NCI-H2081 treated with DMSO at 0.1 percent for 48 hours (cell line): ENCODE data around the gene TSPAN9.

Experiments
- DNase-seq: peaks from one replicate; lab custom pipeline; 2025; lab: John Stamatoyannopoulos, UW

TSPAN9 gene

DNA sequence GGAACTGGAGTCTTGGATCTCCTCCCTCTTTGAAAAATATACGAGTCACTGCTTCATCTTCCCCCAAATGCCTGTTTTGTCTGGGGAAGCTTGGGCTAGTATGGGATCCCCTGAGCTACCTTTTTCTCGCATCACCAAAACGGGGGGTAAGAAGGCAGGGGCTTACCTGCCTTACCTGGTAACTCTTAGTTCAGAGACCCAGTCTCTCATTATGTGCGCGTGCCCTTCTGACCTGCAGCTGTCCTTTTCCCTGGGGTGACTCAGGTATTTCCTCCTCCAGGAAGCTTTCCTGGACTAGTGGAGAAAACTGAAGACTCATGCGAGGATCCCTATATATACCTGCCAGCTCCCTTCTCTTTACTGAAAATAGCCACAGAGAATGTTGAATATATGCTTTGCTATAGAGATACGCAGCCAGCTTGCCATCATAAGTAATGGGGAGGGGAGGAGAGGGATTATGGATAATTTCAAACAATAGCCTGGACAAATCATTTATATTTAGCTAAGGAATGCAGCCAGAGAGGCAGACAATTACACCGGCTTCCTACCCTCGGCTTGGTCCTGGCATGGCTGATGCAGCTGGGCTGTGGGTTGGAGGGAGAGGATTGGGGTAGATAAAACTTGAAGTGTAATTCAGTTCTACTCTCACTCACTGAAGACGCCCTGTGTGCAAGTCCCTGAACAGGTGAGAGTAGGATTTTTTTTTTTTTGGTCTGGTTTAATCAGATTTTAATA, 1.1 kb downstream of the TSPAN9 start:
- DNase-seq = no peak

DNA sequence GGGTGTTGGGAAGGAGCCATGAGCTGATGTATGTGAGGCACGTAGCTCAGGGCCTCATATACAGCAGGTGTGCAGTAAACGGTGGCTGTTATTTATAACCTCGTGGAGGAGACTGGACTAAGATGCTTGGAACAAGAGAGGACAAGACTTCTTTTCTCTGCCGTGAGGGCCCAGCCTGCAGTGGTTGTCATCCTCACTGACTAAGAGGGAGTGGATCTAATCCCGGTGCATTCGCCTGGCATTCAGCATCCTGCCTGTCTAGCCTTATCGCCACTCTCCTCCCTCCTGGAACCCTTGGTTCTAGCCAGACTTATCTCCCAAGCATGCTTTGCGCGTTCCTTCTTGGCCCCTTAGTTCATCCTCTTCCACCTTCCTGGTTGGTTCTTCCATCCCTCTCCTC, 3.9 kb downstream of the TSPAN9 start:
- DNase-seq = no peak

DNA sequence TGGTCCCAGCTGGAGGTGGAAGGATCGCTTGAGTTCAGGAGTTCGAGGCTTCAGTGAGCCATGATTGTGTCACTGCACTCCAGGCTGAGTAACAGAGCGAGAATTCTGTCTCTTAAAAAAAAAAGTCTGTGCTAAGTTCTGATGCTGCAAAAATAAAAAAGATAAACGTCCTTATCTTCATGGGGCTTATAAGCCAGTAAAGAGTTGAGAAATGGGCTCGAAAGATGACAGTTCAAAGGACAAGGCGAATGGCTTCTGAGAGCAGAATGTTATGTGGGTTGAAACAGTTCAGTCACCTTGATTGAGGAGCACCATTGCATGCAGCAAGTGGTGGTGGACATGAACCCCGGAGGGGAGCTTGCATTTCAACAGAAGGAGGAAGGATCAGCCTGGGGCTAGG, 4.7 kb downstream of the TSPAN9 start:
- DNase-seq = no peak

DNA sequence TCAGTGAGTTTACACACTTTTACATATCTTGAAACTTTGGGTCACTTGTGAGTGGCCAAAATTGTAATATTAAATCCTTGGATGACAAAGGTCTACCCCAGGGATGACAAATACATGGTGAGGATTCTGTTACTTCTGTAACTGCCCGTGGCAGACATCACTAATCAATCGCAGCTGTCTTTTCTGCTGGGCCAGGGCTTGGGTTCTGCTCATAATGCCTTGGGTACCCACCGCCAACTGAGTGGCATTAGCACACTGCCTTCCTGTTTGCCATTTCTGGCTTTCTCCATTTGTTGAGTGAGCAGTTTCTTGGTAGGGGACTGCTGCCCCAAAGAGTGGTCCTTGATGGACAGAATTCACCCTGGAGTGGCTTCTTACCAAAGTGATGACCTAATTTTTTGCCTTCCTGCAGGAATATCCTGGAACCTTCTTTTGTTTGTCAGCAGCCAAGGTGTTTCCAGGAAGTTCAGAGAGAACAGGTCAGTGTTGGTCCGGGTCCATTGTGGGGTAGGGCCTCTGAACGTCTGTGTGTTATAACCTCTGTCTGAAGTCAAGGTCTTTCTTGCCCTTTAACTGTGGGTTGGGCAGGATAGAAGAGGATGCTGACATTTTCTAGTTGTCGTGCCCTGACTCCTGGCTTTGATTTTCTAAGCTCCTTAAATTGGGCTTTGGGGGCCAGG, 6.2 kb downstream of the TSPAN9 start:
- DNase-seq = no peak

DNA sequence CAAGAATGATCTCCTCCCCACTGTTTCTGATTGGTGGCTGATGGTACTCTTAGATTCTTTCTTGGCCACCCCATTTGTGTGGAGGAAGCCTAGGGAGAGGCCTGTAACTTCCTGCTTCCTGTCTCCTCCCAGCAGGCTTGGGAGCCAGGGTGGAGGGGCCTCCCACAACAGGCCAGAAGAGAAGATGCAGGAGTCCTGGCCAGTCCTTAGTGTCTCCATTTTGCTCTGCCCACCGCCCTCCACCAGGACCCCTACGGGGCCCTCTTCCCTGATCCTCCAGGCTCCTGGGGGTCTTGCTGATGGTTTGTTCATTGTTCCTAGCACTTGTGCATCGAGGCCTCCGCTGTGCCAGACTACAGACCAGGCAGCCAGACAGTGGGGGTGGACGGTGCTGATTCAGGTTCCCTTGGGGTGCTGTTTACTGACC, 6.8 kb downstream of the TSPAN9 start:
- no peak for DNase-seq

DNA sequence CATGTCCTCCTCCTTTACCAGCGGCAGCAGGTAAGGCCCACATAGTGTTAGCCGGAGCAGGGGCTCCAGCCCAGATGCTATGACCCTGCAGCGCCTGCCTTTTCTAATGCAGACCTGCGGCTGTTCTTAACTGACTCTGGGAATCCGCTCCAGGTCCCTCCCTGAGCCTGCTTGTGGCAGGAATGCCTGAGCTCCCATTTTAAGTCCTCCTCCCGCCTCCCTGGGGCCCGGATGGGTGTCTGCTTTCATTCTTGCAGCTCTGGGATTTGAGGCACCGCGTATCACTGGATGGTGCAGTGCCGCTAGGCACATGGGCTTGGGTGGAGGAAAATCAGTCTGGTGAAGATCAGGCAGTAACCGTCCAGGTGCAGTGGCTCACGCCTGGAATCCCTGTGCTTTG, 7.6 kb downstream of the TSPAN9 start:
- no peak for DNase-seq

DNA sequence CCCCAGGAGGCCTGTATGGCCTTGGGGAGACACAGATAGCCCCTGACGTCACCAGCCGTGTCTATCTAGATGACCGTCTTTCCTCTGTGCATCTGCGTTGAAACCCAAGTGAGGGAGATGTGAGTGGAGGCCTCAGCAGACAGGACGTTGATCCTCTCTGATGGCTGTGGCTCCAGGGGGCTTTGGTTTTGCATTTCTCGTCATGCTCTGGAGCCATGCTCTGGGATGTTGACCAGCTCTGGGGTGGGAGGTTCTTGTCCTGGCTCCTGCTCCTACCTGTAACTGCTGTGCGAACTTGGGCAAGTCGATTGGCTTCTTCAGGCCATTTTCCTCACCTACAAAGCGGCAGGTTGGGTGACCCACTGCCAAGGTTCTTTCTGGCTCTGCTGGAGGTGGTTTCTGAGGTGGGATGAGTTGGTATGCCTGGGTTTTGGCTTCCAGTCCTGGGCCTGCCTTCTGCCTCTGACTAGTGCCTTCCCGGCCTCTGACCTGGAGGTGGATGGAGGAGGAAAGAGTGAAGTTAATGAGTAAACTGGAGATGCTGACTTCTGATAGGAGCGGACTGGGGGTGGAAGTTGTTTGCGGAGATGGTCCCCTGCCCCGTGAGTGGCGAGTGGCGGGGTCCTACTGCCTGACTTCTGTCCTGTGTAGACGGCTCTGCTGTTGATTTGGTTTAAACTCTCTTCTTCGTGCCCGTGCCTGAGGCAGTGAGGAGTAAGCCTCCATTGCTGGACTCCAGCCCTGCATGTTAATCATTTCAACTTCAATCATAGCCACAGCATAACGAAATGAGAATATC, 8.4 kb downstream of the TSPAN9 start:
- no peak for DNase-seq

DNA sequence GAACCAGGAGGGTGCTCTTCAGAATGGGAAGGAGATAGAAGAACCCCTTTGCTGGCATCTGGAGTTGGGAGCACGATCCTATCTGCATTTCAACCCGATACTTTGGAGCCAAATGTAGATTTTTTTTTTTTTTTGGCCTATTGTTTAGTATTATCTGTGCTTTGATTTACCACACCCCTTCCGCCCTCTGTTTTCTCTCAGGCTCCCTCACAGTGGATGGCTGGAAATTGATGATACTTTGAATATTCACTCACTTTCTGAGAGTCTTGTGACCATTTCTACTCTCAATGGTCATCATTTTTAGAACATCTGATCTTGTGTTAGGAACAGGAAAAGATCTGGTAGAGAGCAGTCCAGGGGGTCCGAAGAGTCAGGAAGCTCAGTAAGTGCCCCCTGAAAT, 9.0 kb downstream of the TSPAN9 start:
- DNase-seq = no peak

DNA sequence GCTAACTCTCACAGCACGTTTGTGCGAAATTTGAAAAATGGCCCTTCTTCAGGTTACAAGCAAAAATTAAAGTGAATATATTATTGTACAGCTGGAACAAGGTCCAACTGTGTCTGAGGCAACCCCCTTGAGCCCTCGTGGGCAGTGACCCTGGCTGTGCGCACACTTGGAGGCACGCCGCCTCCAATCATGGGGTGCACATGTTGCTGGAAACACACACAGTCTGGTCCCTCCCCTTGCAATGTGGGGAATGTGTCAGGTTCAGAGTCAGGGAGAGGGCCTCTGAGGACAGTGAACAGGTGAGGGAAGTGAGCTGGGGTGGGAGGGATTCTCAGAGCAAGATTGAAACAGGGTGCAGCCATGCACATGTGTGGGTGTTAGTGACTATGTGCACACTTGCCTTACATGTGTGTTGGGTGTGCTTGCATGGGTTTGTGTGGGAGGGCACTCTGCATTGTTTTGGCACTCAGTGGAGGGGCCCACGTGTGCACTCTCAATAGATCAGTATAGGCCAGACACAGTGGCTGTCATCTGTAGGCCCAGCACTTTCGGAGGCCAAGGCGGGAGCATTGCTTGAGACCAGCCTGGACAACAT, 9.6 kb downstream of the TSPAN9 start:
- DNase-seq = no peak

DNA sequence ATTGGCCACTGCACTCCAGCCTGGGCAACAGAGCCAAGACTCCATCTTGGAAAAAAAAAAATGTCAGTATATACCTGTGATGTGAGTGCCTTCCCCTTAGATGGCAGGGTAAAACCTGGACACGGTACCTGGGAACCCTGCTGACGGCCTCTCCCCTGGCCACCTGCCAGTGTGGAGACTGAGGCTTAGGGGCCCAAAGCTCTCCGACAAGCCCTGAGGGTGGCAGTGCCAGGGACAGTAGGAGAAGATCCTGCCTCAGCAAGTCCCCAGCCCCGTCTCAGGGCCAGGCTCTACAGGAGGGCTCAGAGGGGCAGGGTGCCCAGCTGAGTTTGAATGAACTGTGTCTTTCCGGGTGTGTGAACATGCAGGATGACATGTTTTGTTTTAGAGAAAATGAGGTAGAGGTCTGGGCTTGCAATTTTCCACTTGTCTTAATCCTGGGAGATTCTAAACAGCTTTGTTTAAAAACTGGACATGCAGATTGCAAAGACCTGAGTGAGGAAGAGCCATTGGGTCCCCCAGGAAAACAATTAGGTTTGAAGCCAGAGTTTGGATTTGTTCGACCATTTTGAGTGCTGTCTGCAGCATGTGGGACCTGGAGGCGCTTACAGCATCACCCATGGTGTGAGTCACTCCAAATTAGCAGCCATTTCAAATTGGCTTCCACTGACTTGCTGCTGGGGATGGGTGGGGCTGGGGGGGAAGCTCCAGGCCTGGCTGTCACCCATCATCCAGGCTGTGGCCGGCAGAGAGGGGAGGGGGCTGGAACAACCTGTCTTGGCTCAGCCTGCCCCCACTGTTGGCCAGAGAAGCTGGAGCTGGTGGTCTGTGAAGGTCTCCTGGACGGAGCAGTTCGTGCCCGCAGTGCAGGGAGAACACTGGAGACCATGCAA, 10.8 kb downstream of the TSPAN9 start:
- DNase-seq = no peak

DNA sequence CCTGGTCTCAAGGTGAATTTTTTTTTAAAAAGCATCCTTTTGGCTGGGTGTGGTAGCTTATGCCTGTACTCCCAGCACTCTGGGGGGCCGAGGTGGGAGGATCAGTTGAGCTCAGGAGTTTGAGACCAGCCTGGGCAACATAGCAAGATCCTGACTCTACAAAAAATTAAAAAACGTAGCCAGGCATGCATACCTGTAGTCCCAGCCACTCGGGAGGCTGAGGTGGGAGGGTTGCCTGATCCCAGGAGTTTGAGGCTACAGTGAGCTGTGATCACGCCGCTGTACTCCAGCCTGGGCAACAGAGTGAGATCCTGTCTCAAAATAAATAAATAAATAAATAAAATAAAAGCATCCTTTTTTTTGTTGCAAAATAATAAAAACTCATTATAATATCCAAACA, 12.4 kb downstream of the TSPAN9 start:
- no peak for DNase-seq

DNA sequence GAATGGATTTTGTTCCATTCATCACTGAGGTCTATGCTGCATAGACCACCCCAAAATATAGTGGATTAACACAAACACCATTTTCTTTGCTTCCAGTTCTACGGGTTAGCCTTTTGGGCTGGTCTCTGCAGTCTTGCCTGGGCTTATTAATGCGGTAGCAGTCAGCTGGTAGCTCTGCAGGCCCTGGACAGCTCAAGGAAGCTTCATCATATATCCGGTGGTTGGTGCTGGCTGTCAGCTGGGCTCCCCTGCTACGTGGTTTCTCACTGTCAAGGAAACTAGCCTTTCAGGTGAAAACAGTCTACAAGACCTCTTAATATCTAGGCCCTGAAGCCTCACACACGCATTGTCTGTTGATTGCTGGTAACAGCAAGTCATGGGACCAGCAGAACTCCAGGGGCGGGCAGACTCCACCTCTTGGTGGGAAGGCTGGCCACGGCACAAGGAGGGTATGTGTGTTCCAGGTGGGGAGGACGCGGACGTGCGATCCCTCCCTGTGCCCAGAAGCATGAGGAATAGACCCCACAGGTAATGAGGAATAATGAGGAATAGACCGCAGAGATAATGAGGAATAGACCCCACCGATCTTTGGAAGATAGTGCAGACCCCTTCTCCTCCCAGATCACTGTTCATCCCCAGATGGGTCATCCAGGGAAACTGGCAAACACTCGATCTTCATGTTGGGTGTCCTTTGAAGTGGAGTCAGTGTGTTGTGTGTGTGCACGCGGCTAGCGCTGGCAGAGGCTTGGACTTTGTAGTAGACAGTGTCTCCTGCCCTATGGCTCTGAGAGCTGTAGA, 13.3 kb downstream of the TSPAN9 start:
- DNase-seq = no peak

DNA sequence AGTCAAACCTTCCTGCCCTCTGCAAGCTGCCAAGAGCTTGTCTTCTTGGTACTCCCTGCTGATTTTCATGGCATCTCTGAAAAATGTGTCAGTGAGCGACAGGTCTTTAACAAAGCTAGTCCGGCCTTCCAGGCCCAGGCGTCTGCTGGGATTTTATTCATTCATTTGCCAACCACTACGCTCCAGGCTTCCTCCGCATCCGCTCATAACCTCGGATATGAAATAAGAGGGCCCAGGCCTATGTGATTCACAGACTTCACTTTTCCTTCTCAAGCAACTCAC, 13.8 kb downstream of the TSPAN9 start:
- DNase-seq = no peak

DNA sequence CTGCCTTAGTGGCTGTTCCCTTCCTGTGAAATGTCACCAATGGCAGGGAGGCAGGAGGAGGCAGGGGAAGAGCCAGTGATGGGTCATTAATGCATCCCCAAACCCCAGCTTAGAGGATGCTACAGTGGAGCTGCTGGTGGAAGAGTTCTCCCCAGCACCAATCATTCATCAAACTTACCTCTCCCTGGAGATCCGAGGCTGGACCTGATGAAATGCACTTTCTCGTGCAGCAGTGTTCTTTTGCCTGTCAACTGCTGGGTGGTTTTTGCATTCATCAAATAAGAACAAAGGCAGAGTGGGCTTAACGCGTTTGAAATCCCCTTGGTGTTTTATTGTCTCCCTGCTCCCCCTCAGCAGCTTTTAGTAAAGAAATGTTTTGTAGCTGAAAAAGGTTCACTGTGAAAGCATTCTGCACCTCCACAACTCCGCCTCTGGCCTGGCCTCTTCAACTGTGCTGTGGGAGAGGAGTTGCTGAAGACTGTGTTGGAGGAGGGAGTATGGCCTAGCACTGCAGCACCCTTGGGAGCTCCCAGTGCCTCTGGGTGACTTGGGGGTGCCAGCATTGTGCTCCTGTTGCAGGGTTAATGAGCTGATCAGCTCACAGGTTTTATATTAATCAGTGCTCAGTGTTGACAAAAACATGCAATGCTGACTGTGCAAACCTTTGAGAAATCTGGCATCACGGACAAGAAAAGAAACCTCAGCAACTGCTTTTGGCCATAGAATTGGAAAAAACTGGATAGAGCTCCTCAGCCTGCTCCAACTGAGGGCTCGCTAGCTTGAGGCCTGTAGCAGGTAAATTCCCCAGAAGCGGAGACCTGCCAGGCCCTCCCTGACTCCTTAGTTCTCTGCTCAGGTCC, 14.4 kb downstream of the TSPAN9 start:
- DNase-seq = no peak

DNA sequence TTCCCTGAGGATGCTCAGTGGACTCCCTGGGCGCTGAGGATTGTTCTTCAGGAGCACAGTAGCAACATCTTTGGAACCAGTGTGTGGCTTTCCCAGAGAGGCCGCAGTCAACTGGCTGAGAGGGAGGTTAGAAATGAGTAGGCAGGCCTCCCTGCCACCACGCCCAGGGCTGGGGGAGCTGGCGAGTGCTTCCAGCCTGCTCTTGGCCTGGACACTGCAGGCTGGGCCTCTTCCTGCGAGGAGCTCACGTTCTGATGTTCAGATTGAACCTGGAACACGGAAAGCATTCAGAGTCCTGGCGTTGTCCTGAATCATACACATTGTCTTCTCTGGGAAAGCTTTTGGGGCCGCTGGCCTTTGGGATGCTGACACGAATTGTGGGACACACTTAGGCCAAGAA, 15.6 kb downstream of the TSPAN9 start:
- DNase-seq = no peak

DNA sequence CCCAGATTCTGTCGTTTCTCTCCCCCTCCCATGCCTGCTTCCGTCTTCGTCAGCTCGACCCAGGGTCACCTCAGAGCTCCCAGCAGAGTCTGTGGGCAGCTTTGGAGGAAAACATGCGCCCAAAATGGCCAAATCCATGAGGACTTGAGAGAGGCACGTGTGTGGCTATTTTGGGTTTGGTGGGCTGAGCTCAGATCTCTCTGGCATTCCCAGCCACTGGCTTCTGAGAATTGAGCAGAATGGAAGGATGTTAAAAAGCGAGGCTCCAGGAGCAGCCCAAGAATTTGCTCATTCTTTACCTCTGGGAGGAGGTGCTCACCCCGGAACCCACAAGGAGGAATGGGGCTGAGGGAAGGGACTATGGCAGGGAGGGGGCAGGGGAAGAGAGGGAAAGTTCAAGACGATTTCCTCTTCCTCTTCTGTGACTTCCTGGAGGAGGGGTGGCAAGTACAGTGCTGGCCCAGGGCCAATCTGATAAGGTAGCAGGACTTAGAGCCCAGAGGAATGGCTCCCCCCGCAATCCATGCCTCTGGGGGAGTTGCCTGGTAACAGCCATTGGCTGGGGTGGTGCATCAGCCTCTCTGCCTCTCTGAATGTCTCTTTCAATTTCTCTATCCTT, 20.1 kb downstream of the TSPAN9 start:
- DNase-seq = no peak

DNA sequence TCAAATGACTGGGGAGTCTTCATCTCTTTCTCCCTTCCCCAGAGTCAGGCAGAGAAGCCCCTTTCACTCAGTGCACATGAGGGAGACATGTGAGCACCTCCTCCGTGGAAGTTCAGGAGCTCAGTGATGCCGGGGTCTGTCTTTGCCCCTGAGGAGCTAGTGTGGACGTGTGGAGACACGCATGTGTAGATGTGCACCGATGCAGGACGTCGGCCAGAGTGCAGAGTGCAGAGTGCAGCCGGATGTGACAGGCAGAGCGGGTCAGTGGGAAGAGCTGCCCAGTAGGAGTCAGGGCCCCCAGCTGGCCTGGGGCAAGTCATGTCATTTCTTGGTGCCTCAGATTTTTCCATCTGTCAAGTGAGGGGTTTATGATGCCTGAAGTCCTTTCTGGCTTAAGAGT, 20.7 kb downstream of the TSPAN9 start:
- no peak for DNase-seq

DNA sequence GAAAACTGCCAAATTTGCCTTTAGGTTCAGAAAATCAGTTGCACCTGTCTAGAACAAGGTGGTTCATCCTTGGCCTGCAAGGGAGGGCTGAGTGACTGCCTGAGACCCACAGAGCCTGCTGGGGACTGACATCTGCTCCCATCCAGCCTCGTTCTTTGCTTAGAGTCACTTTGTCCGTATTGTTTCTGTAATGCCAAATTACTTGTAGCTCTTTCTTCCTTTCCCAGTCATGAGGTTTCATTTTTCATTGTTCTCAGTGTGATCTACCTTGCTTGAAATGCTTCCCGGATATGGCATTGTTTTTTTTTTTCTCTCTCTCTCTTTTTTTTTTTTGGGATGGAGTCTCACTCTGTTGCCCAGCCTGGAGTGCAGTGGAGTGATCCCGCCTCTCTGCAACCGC, 21.3 kb downstream of the TSPAN9 start:
- no peak for DNase-seq

DNA sequence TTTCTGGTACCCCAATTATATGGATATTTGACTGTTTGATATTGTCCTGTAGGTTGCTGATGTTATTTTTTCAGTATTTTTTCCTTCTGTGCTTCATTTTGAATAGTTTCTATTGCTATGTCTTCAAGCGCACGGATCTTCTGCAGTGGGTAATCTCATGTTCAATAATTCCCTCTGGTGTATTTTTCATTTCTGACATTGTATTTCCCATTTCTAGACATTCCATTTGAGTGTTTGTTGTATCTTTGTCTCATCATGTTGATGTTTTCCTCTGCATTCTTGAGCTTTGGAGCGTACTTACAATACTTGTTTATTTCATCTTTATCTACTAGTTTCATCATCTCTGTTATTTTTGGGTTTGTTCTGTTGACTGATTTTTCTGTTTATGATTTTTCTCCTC, 22.0 kb downstream of the TSPAN9 start:
- no peak for DNase-seq
